ENCODE results near the gene BAAT. TPM values are rescaled to one million over a fixed set of nuclear protein-coding genes. Genes with fewer than 3 reads are reported as not detected.

Gene BAAT
- polyA plus RNA-seq, 1 experiment: not detected

- TF ChIP-seq, protein P1, sequence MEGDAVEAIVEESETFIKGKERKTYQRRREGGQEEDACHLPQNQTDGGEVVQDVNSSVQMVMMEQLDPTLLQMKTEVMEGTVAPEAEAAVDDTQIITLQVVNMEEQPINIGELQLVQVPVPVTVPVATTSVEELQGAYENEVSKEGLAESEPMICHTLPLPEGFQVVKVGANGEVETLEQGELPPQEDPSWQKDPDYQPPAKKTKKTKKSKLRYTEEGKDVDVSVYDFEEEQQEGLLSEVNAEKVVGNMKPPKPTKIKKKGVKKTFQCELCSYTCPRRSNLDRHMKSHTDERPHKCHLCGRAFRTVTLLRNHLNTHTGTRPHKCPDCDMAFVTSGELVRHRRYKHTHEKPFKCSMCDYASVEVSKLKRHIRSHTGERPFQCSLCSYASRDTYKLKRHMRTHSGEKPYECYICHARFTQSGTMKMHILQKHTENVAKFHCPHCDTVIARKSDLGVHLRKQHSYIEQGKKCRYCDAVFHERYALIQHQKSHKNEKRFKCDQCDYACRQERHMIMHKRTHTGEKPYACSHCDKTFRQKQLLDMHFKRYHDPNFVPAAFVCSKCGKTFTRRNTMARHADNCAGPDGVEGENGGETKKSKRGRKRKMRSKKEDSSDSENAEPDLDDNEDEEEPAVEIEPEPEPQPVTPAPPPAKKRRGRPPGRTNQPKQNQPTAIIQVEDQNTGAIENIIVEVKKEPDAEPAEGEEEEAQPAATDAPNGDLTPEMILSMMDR (IDR thresholded peaks at IDR 0.05; ENCODE audit: low read depth, low read length): no peak
- peak overlapping the region; percentile 35 for H3K27ac ChIP-seq (ENCODE audit: low read depth, low read length)
- ChIA-PET CTCF (interaction anchor here (1.0 to 3.3 kb wide), 5 partner anchors 11 to 87 kb away, joined by 3 to 31 read pairs (median 3); no protein-coding TSS in a partner anchor), POLR2A (interaction anchor here (0.6 to 1.1 kb wide), 7 partner anchors 10 to 1533 kb away, joined by 3 to 5 read pairs (median 4); partner anchors contain the start of gene RNF20)
- no peaks in the 10 kb centered on the region for H3K27me3 ChIP-seq (ENCODE audit: control insufficient read depth, insufficient read depth, low read length)
- no peak for DNase-seq (ENCODE audit: low read depth, low spot score)
- peaks cover 4% of the 10 kb centered on the region; the same call in 1 of the 2 replicates for H3K9me3 ChIP-seq (ENCODE audit: control insufficient read depth, insufficient read depth, low read length)
- H3K4me3 ChIP-seq (ENCODE audit: low read depth, low read length): peak overlapping the region; percentile 73
Observed at GRCh38 chr9:101398930-101399642, 14.3 kb upstream of the BAAT start.

DNA sequence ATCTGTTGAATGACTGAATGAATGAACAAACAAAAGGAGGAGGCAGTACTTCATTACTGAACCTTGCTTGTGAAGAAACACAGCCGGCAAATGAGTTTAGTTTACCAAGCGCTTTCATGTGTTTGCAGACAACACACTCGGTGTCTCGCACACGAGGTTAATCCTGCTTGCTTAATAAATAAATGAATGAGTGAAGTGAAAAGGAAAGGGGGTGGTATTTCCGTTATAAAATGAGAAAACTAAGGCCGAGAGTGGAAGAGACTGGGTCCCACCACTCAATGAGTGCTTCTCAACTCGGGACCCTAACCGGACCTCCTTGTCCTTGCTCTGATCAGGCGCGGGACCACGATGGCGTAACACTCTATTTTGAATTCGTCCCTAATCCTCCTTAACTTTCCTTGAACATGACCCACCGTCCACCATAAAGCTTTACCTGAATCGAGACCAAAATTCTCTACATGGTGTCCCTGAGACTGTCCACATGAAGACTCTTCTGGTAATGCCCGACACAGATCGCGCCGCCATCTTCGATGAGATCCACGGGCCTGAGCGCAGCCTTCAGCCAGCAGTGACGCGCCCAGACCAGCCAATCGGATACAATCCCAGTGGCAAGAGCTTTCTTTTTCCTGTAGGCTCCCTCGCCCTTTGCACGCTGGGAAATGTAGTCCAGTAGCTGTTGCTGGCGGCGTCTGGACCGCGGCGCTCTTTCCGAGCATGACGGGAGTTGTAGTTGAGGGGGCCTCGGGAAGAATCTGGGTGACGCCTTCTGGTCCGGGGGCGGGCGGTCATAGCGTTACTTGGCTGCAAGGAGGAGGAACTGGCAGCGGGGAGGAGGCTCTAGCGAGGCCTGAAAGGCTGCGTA, 13.5 kb upstream of the BAAT start, which contains the start of the genes MRPL50 and ZNF189:
TSS of gene MRPL50 (minus strand) at position 551 of the 862 bp plus-strand sequence. CDS start at position 525, 26 bp downstream.
TSS of gene ZNF189 (plus strand) at position 784 of the 862 bp plus-strand sequence. CDS start 306 bp downstream, outside the sequence.
- ChIA-PET CTCF (interaction anchor here (1.0 to 3.3 kb wide), 4 partner anchors 10 to 86 kb away, joined by 3 to 31 read pairs (median 5); no protein-coding TSS in a partner anchor), POLR2A (interaction anchor here (0.6 to 1.1 kb wide), 6 partner anchors 9 to 1533 kb away, joined by 3 to 5 read pairs (median 4); partner anchors contain the start of gene RNF20)
- Histone ChIP-seq H3K27ac (ENCODE audit: low read depth, low read length) (peak within 1 kb of the TSS; percentile 81), H3K9me3 (ENCODE audit: control insufficient read depth, insufficient read depth, low read length) (peaks cover 4% of the 10 kb centered on the region; the same call in 1 of the 2 replicates), H3K27me3 (ENCODE audit: control insufficient read depth, insufficient read depth, low read length) (no peaks in the 10 kb centered on the region), H3K4me3 (ENCODE audit: low read depth, low read length) (peak within 1 kb of the TSS; percentile 83)
- TF ChIP-seq, protein P1 (IDR thresholded peaks at IDR 0.05; ENCODE audit: low read depth, low read length): no peak
- peak; percentile 95 for DNase-seq (ENCODE audit: low read depth, low spot score)

DNA sequence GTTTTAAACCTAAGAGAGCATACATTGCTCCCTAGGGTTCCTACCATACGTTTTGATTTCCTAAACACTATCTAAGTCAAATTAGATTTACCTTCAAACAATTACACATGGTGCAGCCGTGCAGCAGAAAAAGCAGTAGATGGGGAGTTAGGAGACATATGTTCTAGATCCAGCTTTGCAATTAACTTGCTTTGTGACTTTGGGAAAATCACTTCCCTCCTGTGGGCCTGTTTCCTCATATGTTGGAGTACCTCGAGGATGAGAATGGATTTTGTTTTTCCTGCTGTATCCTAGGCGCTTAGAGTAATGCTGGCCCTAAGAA, 12.9 kb upstream of the BAAT start:
- CTCF ChIA-PET: interaction anchor here (3.3 kb wide), 1 partner anchor 9 kb away, joined by 31 read pairs; no protein-coding TSS in a partner anchor
- TF ChIP-seq, protein P1 (IDR thresholded peaks at IDR 0.05; ENCODE audit: low read depth, low read length): no peak
- POLR2A ChIA-PET: no interaction called here

DNA sequence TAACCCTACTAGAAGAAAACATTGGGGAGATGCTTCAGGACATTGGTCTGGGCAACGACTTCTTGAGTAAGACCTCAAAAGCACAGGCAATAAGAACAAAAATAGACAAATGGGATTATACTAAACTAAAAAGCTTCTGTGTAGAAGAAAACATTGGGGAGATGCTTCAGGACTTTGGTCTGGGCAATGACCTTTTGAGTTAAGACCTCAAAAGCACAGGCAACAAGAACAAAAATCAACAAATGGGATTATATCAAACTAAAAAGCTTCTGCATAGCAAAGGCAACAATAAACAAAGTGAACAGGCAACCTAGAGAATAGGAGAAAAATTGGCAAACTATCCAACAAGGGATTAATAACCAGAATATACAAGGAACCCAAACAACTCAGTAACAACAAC, 9.9 kb upstream of the BAAT start:
- POLR2A ChIA-PET: no interaction called here

More for the DNA sequence above, 12.9 kb upstream of the BAAT start:
- peak overlapping the region; percentile 83 for H3K4me3 ChIP-seq (ENCODE audit: low read depth, low read length)
- H3K9me3 ChIP-seq (ENCODE audit: control insufficient read depth, insufficient read depth, low read length): peaks cover 4% of the 10 kb centered on the region; the same call in 1 of the 2 replicates
- H3K27me3 ChIP-seq (ENCODE audit: control insufficient read depth, insufficient read depth, low read length): no peaks in the 10 kb centered on the region
- H3K27ac ChIP-seq (ENCODE audit: low read depth, low read length): no peak overlapping the region
- DNase-seq (ENCODE audit: low read depth, low spot score): no peak

More for the DNA sequence above, 9.9 kb upstream of the BAAT start:
- no peaks in the 10 kb centered on the region for H3K27me3 ChIP-seq (ENCODE audit: control insufficient read depth, insufficient read depth, low read length)
- TF ChIP-seq, protein P1 (IDR thresholded peaks at IDR 0.05; ENCODE audit: low read depth, low read length): no peak
- H3K4me3 ChIP-seq (ENCODE audit: low read depth, low read length): no peak overlapping the region
- CTCF ChIA-PET: interaction anchor here (0.6 to 1.2 kb wide), 2 partner anchors 11 to 28 kb away, joined by 3 read pairs; no protein-coding TSS in a partner anchor
- no peaks in the 10 kb centered on the region for H3K9me3 ChIP-seq (ENCODE audit: control insufficient read depth, insufficient read depth, low read length)
- DNase-seq (ENCODE audit: low read depth, low spot score): no peak
- H3K27ac ChIP-seq (ENCODE audit: low read depth, low read length): no peak overlapping the region

Measured in AG04450 (cell line).